ENCODE data around the gene SERPINB6. TPM values are rescaled to one million over a fixed set of nuclear protein-coding genes. Genes with fewer than 3 reads are reported as not detected.
"Not testable (repeated sequence)": the region's sequence is repeated elsewhere in the genome, so short reads cannot be mapped to it uniquely, and the experiment has no call there.

Gene SERPINB6
- total RNA-seq, 1 experiment from 2014 or later: 39.0 TPM

DNA sequence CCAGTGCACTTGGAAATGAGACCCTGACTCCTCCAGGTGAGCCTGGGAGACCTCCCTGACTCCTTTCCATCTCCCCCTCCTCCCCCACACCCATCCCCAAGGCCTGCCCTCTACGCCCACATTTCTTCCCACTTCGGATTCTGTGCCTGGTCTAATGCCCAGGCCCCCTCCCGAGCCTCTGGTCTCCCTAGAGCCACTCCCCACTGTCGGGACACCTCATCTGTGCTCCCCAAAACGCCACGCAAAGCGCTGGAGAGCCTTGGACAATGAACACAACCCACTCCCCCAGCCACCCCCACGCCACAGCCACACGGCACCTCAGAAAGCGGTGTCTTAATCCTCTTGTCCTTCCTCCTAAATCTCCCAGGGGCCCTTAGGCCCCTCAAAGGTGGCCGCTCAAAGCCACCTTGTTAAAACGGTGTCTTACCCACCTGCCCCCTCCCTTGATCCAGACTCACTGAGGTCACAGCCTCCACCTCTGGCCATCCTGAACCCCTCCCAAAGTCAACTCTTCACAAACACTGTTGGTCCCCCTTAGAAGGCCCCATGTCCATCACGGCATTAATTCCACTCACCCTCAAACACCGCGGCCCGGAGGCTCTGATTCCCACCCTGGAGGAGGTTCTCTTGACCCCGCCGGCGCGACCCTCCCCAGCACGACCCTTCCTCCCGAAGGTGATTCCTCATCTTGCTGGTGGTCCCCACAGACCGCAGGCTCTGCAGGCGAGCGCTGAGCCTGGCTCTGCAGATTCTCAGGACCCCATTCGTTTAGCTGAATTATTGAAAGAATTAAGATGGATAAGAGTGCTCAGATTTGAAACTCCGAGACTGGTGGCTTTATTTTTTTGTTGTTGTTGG is 69.5 kb downstream of the SERPINB6 start:
- Mint-ChIP-seq H3K27ac (peak overlapping the region; percentile 38 to 90 (median 70); a peak in 3 of 7 replicates), H3K36me3 (ENCODE audit: insufficient read depth in 1 of 3, low read depth in 3 of 3) (peaks cover 2 to 58% (median 35%) of the 10 kb centered on the region in 3 experiments), H3K4me3 (peak overlapping the region; percentile 84 to 95), H3K4me1 (peaks cover 27 to 49% of the 10 kb centered on the region in 2 experiments)
- H3K4me1 ChIP-seq (ENCODE audit: insufficient read depth, low read length); H3K4ac ChIP-seq (ENCODE audit: low read depth, low read length); H2BK120ac ChIP-seq (ENCODE audit: low read depth, low read length, poor library complexity, severe bottlenecking); H4K8ac ChIP-seq (replicated peaks; ENCODE audit: insufficient read length, low read depth, low read length); H2AFZ ChIP-seq (ENCODE audit: low read length); H2BK5ac ChIP-seq (ENCODE audit: insufficient read length, low read length); H3K23ac ChIP-seq (ENCODE audit: insufficient read length, low read depth, low read length); H4K5ac ChIP-seq (ENCODE audit: insufficient read length, low read depth, low read length); H4K20me1 ChIP-seq (ENCODE audit: control insufficient read depth, insufficient read depth, insufficient read length); H2AK5ac ChIP-seq (ENCODE audit: insufficient read length, low read length); H4K91ac ChIP-seq (ENCODE audit: insufficient read length, low read depth, low read length); H3K27ac ChIP-seq (ENCODE audit: insufficient read length, low read depth, low read length); H3K79me2 ChIP-seq (ENCODE audit: insufficient read depth, low read length); H3K14ac ChIP-seq (ENCODE audit: insufficient read depth, low read length); H3T11ph ChIP-seq (ENCODE audit: low read length); H3K9me3 Mint-ChIP-seq; H3K9me3 ChIP-seq (ENCODE audit: control insufficient read depth, low read depth, low read length); H2BK12ac ChIP-seq (ENCODE audit: insufficient read length, low read depth, low read length); H3K23me2 ChIP-seq (ENCODE audit: insufficient read length, low read depth, low read length, poor library complexity, severe bottlenecking); H3K18ac ChIP-seq (ENCODE audit: insufficient read length, low read depth, low read length); H3K9ac ChIP-seq (ENCODE audit: extremely low read depth, insufficient read length, low read length); H2BK20ac ChIP-seq (ENCODE audit: low read depth, low read length, poor library complexity, severe bottlenecking); H3K27me3 ChIP-seq (ENCODE audit: insufficient read depth, low read length); H3K27me3 Mint-ChIP-seq (ENCODE audit: low read depth); H3K56ac ChIP-seq (ENCODE audit: insufficient read length, low read depth, low read length); H2BK15ac ChIP-seq (ENCODE audit: low read depth, low read length); H3K79me1 ChIP-seq (ENCODE audit: insufficient read depth, low read depth, low read length, poor library complexity, severe bottlenecking): not testable (repeated sequence)
- H3K4me2 ChIP-seq (ENCODE audit: insufficient read depth, insufficient read length, low read length): peak overlapping the region; percentile 49
- peak; percentile 25 for DNase-seq
- whole genome bisulfite sequencing (ENCODE audit: extremely low coverage, insufficient read length, low lambda C conversion rate): no CpG with 5 or more reads among the region's 27 CpGs

Data from H9 (cell line).